Measurements from ENCODE around the gene B3GNT5.

- no peak for TF ChIP-seq CTCF (conservative IDR thresholded peaks at IDR 0.05; ENCODE audit: low read length)
- no peak for TF ChIP-seq EZH2phosphoT487 (IDR thresholded peaks at IDR 0.05; ENCODE audit: borderline replicate concordance)
These were observed 54.0 kb downstream of the B3GNT5 start for GRCh38 chr3:183306798-183307671.
